GM19238 (cell line): ENCODE measurements around the gene STX10.

Experiments
- DNase-seq: peaks from one replicate; pipeline ENCODE4 v3.0.0; 2011; ENCODE audit warnings: low spot score; ENCODE audit not compliant: insufficient read length

STX10 gene

DNA sequence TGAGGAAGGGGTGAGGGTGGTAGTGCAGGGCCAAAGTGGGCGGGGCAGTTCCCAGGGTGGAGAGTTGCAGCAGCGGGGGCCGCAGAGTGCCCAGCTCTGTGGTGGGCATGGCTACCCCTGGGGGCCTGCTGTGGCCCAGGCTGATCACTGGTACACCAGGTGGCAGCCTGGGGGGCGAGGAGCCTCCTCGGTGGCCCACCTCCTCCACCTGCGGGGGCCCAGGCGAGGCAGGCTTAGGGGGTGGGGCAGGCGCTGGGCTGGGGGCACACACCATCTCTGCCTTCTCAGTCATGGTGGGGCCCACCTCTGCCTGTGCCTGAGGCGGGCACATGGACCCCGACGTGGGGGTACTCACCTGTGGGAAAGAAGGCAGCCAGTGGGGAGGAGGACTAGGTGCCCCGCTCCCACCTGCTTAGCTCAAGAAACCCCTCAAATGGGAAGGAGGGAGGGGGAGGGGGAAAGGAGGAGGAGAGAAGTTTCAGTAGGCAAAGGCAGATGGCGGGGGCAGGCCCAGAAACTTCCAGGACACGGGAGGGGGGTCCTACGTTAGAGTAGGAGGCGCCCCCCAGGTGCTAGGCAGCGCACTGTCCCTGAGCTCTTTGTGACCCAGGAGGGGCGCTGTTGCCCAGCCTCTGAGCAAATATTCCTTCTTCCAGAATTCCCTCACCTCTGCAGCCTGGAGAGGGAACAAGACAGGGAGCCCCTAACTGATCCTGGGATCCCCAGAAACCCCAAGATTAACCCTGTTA lies 49.2 kb downstream of the STX10 start:
- no peak for DNase-seq

DNA sequence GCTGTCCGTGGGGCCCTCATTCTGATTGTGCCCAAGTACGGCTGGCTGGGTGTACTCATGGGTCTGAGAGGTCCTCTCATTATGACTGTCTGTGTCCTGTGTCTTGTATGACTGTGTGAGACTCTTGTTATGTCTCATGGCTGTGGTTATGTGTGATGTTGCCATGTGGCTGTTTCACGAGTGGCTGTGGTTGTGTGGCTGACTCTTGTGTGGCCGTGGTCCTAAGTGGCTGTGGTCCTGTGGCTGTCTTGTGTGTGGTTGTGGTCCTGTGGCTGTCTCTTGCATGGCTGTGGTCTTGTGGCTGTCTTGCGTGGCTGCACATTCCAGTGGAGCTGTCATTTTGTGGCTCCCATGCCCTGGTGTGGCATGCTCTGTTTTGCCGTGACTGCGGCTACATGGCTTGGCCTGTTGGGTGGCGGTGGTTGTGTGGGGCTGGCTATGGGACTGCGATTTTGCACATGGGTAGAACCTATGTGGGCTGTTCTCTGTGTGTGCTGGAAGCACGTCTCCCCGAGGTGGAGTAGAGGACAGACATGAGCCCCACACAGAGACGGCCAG lies 50.1 kb downstream of the STX10 start:
- peak; percentile 74 for DNase-seq

DNA sequence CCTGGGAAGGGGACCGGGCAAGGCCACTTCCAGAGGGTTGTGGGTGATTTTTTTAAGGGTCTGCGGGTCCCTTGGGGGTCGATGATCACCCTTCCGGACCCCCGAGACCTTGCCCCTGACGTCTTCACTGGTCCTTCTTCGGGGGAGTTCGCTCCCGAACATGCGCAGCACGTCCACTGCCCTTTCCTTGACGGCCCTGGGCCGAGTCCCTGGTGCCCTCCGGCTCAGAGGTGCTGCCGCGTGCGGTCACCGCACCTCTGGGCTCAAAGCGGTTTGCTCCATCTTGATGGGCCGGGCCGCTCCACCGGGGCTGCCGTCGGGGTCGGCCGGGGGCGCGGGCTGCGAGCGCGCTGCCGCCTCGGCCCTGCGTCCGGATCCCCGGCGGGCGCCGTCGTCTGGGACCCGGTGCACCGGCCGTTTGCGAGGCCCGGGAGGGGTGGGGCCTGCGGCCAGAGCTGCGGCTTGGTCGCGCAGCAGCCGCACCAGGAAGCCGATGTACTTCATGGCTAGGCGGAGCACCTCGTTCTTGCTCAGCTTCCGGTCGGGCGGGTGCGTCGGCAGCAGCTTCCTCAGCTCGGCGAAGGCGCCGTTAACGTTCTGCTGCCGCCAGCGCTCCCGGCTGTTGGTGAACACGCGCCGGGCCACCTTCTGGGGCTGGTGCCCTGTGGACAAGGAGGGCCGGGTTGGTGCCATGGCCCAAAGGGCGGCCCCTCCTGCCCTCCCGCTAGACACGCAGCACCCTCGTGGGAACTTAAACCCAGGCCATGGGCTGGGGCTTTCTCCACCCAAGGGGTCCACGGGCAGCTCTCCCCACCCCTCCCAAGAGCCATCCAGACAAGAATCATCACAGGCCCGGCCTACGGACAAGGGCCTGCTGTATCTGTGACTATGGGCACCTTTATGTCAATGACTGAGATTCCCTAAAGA lies 50.8 kb downstream of the STX10 start:
- peak; percentile 80 for DNase-seq

DNA sequence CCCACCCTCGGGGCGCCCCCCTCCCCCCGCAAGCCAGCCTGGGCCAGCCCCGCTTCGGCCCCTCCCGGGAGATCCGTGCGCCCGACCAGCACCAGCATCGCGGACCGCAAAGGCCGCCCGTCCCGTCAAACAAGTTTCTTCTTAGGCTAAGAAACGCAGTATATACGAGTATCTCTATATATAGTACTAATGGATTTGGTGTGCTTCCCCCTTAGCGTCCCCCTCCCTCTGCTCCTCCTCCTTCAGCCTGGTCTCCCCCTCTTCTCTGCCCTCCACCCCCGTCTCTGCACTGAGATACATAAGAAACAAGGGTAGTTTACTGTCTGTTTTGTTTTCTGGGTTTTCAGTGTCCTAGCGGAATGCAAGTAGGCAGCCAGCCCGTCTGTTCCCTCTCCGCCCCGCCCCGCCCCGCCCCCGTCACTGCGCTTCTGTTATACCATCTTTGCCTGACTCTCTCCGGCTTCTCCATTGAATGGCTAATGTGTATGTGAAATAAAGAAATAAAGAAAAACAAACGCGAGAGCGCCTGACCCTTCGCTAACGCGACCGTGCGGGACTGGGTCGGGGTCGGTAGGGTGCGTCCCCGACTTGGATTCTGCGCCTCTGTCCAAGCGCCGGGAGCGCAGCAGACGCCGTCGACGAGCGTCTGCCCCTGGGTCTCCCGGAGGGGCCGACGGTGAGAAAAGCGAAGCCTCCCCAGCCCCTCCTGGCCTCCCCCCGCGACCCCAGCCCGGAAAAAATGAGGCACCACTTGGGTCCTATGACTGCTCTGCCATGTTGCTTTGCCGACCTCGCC lies 51.7 kb downstream of the STX10 start:
- DNase-seq, result no peak

DNA sequence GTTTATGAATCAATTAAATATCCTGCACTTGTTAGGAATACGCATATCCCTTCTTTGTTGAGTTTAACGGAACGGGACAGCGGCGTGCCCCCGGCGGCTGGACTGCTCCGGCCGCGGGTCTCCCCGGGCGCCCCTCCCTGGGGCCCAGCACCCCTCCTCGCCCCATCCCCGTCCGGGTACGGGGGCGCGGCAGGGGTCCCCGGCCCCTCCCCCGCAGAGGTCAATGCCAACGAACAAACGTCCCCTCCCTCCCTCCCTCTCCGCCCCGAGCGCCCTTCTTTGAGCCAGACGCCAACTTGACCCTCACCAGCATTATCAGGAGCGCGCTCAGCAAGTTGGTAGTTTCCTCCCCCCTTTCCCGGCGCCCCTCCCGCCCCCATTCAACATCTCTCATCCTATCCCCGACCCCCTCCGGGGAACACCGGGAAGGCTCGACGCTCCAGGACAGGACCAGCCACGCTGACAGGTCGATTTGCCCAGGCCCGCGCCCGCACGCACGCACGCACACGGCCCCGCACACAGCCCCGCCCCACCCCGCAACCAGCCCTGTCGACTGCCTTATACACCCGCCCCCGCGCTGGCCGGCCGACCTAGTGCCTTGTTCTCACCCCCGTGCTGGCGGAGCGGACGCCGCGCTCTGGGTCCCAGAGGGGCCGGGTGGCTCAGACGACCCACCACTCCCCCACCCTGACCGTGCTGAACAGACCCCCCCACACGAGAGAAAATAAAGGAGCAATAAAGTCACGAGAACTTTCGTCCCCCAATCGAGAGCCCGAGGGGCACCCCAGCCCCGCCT lies 52.5 kb downstream of the STX10 start:
- DNase-seq, result no peak

DNA sequence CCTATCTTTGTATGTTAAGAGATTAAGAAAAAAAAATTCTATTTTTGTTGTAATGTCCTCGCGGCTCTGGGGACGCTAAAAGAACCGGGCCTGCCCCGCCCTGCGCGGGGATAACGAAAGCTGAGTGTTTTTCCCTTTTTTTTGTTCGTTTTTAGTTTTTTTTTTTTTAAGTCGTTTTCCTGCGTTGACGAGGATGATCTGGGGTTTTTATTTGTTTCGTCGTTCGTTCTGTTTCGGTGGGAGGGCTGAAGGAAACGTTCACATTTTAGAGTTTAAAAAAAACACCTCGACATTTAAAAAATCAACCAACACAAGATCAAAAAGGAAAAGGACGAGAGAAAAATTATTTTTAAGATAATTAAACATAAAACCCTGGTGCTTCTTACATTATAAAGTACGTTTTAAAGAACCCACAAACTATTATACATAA lies 53.1 kb downstream of the STX10 start:
- no peak for DNase-seq

DNA sequence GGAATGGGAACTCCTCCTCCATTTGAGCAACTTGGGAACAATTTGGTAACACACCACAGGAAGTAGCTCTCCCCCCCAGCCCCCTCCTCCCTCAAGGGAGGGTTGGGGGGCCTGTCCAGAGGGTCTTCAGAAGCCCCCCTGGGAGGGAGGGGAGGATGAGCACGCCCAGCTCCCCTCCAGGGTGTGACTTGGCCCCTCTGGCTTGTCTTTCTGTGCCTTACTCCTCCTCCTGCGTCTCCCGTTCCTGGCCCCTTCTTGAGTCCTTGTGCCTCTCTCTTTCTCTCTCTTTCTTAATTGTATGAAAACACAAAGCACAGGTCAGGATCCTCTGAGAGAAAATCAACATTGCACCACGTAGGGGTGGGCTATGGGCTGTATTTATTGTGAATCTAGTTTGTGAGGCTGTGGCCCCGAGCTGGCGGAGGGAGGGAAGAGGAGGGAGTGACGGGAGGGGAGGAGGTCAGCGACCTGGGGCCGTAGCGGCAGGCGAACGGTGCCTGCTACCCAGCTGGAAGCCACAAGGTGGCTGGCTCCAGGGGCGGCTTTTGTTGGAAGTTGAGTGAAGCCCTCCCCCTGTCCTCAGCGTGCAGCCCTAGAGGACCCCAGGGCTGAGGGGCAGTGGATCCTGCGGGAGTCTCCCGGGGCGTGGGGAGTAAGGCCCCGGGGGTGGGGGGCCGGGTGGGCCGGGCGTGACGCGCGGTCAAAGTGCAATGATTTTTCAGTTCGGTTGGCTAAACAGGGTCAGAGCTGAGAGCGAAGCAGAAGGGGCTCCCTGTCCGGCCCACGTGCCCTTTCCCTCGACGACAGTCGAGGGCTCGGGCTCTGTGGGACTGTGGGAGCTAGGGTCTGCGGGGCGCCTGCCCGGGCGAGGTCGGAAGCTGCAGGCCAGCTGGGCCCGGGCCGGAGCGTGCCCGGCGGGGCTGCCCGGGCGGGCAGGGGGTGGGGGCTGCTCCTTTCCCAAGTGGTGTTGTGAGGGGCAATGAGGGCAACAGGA lies 53.9 kb downstream of the STX10 start:
- peak; percentile 55 for DNase-seq

DNA sequence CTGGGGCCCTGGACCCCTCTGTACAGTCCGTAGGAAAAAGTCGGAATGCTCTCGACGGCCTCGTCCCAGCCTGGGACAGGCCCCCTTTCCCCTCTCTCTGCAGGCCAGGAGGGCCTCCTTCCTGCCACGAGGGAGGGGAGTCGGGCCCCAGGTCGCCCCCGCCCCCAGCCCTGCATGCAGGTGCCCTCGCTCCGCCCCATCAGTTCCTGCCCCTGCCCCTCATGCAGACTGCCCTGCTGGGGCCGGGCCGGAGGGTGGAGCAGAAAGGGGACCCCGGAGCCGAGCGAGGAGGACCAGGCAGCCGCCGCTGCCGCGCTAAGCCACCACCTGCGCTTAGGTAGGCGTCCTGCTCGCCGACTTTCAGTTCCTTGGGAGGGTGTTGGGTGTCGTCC lies 54.8 kb downstream of the STX10 start:
- DNase-seq, result no peak

DNA sequence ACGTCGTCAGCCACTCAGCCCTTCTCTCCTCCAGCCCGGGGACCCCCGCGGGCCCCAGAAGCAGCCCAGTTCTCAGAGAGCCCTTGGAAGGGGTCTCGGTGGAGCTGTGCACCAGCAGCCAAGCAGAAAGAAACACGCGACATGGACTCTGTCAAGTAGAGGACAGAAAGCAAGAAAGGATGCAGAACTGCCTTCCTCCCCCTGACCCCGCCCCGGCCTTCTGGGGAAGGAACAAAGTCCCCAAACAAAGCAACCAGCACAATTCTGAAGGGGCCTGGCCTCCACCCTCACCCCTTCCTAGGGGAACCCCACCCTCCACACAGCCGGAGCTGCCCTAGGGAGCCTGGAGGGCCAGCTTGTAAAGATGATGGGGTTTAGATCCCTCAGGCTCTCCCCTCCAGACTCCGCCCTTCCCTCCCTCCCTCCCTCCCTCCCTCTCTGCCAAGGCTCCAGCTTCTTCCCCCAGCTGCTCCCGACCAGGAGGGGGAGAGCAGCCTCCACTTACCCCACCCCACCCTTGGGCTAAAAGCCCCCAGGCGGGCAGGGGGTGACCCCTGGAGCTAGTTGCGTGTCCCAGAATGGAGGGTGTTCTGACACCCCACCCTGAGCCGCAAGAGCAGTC lies 55.3 kb downstream of the STX10 start:
- DNase-seq, result peak; percentile 61

DNA sequence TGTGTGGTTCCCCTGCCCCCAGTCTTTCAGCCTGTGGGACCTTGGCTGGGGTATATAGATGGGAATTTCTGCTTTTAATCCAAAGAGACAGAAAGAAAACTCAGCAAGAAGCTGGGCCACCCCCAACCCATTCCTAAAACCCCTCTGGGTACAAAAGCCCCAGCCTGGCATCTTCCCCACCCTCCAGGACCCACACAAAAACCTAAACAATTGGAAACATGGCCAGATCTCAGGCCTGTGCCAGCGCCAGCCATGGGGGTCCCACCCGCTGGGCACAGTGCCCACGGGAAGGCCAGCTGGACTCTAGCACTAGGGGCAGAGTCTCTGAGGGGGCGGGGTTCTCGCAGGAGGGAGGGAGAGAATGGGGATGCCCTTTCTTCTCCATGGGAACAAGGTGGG lies 56.1 kb downstream of the STX10 start:
- DNase-seq, result no peak
